Epithelial cell of esophagus (primary cell): ENCODE measurements around the gene JAML.
"Not testable (repeated sequence)": the region's sequence is repeated elsewhere in the genome, so short reads cannot be mapped to it uniquely, and the experiment has no call there.

ENCODE experiments used
- DNase-seq: peaks from one replicate; pipeline ENCODE4 v3.0.0; 2010; ENCODE audit warnings: low read depth
- H3K4me3 ChIP-seq: 2 replicates; pipeline ENCODE4 v1.5.1; 2011; ENCODE audit warnings: mild to moderate bottlenecking, low read length, control low read depth
- TF ChIP-seq, protein P1 (sequence below): IDR thresholded peaks from 2 replicates; pipeline ENCODE4 v1.5.1; 2011; ENCODE audit warnings: low read depth, mild to moderate bottlenecking, low read length, control low read depth, inconsistent platforms; ENCODE audit not compliant: insufficient read depth; ENCODE audit errors: missing control alignments

Gene JAML

DNA sequence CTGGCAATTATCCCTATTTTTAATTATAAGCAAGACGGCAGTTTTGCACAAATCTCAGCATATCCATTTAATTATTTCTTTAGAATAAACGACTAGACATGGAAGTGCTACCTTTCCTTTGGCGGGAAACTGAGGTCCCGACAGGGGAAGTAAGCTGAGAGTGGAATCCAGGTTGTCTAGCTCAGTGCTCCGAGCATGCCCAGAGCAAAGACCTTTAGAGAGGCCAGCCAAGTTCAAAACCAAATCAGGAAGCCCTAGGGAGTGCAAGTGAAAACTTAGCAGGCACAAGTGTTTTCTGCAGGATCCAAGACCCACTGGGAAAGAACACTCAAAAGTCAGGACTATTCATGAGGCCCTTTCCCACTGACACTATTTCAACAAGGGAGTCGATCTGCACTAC is 25.7 kb downstream of the JAML start:
- H3K4me3 ChIP-seq = no peak overlapping the region
- DNase-seq = no peak
- TF ChIP-seq, protein P1, sequence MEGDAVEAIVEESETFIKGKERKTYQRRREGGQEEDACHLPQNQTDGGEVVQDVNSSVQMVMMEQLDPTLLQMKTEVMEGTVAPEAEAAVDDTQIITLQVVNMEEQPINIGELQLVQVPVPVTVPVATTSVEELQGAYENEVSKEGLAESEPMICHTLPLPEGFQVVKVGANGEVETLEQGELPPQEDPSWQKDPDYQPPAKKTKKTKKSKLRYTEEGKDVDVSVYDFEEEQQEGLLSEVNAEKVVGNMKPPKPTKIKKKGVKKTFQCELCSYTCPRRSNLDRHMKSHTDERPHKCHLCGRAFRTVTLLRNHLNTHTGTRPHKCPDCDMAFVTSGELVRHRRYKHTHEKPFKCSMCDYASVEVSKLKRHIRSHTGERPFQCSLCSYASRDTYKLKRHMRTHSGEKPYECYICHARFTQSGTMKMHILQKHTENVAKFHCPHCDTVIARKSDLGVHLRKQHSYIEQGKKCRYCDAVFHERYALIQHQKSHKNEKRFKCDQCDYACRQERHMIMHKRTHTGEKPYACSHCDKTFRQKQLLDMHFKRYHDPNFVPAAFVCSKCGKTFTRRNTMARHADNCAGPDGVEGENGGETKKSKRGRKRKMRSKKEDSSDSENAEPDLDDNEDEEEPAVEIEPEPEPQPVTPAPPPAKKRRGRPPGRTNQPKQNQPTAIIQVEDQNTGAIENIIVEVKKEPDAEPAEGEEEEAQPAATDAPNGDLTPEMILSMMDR = no peak

- no peak overlapping the region for H3K4me3 ChIP-seq
- DNase-seq = peak; percentile 72
- TF ChIP-seq, protein P1 = peak; percentile 91
These were observed 26.4 kb downstream of the JAML start for GRCh38 chr11:118198370-118198769.

- TF ChIP-seq, protein P1 = no peak
- no peak overlapping the region for H3K4me3 ChIP-seq
- peak; percentile 98 for DNase-seq
These were observed 29.8 kb downstream of the JAML start for GRCh38 chr11:118194835-118195627.

DNA sequence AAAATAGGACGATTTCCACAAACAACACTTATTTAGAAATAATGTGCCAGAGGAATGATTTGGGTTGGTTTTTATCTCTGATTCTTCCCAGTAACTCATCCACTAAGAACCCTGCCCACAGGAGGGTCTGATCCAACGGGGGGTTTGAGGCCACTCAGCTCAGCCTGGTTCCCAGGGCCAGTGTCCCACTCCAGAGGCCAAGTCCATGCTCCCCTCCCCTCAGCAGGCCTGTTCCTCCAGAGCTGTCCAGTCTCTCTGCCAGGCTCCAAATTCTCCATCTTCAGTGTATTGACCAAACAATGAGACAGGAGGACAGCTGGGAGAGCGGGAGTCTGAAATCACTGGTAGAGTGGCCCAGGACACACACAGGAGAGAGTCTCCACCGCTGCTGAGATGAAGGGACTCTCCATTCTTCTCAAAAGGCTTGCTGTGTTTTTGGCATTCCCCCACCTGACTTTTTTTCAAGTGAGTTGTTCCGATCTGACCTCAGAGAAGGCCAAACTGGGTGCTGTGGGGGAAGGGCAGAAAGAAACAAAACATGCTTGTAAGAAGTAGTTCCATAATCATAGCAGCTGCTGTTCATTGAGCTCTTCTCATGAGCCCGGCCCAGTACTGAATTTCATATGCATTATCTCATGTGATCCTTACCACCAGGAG is 30.8 kb downstream of the JAML start:
- TF ChIP-seq, protein P1 = no peak
- no peak overlapping the region for H3K4me3 ChIP-seq
- no peak for DNase-seq

DNA sequence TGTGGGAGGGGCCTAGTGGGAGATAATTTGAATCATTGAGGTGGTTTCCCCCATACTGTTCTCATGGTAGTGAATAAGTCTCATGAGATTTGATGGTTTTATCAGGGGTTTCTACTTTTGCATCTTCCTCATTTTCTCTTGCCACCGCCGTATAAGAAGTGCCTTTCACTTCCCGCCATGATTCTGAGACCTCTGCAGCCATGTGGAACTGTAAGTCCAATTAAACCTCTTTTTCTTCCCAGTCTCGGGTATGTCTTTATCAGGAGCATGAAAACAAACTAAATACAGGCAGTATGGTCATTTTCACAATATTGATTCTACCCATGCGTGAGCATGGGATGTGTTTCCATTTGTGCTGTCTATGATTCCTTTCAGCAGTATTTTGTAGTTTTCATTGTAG is 32.0 kb downstream of the JAML start:
- DNase-seq, H3K4me3 ChIP-seq: not testable (repeated sequence)

DNA sequence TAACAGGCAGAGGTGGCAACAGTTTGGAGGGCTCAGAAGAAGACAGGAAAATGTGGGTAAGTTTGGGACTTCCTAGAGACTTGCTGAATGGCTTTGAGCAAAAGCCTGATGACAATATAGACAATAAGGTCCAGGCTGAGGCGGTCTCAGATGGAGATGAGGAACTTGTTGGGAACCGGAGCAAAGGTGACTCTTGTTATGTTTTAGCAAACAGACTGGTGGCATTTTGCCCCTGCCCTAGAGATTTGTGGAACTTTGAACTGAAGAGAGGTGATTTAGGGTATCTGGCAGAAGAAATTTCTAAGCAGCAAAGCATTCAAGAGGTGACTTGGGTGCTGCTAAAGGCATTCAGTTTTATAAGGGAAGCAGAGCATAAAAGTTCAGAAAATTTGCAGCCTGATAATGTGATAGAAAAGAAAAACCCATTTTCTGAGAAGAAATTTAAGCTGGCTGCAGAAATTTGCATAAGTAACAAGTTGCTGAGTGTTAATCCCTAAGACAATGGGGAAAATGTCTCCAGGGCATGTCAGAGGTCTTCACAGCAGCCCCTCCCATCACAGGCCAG is 33.8 kb downstream of the JAML start:
- DNase-seq, H3K4me3 ChIP-seq: not testable (repeated sequence)

DNA sequence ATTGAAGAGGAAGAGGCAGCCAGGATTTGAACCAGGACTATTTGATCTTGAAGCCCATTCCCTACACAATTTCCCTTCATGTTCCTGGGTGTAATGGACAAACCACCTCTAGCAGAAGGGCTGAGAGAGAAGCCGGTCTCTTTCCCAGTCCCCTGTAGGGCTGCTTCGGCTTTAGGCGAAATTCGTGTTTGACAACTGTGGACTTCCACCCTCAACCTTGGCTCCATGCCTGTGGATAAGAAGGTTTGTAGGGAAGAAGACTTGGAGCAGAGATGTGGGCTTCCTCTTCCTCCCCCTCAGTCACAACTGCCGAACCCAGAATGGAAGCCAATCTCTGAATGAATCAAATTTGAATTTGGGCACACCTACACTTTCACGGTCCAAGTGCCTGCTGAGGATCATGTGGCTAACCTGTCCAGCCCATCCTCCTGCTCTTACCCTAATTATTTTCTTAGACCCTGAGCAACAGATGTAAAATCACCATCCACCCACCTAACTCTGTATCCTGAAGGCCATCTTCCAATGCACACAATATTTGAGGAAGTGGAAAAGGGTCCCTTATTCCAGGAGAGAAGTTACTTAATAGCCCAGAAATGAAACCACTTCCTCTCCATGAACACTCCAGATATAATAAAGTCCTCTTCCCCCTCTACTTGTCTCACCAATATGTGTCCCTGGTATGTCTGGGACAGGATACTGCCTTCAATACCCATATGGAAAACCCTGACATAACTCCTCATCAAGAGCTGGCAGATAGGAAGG is 38.3 kb downstream of the JAML start:
- DNase-seq = no peak
- TF ChIP-seq, protein P1 = no peak
- no peak overlapping the region for H3K4me3 ChIP-seq
